H9 (cell line): ENCODE data around the gene TESK2. TPM values are rescaled to one million over a fixed set of nuclear protein-coding genes. Genes with fewer than 3 reads are reported as not detected.

Experiments used
- DNase-seq: peaks from one replicate; pipeline ENCODE4 v3.0.0-alpha.2; 2017
- H2AFZ ChIP-seq: one replicate; pipeline ENCODE4 v1.6.1; 2013; ENCODE audit warnings: mild to moderate bottlenecking, low read length, control low read depth, moderate library complexity
- H2AK5ac ChIP-seq: 2 replicates; pipeline ENCODE4 v1.6.1; 2013; ENCODE audit warnings: low read length, control low read depth, mixed read lengths; ENCODE audit not compliant: insufficient read length
- H2BK120ac ChIP-seq: one replicate; pipeline ENCODE4 v1.6.1; 2013; ENCODE audit warnings: low read depth, mild to moderate bottlenecking, low read length, control low read depth, inconsistent platforms; ENCODE audit not compliant: poor library complexity, severe bottlenecking
- H2BK12ac ChIP-seq: 2 replicates; pipeline ENCODE4 v1.6.1; 2013; ENCODE audit warnings: low read length, control low read depth, mixed read lengths, low read depth; ENCODE audit not compliant: insufficient read length
- H2BK15ac ChIP-seq: 2 replicates; pipeline ENCODE4 v1.6.1; 2013; ENCODE audit warnings: low read depth, low read length, control low read depth
- H2BK20ac ChIP-seq: one replicate; pipeline ENCODE4 v1.6.1; 2013; ENCODE audit warnings: low read depth, mild to moderate bottlenecking, low read length, control low read depth, inconsistent platforms; ENCODE audit not compliant: poor library complexity, severe bottlenecking
- H2BK5ac ChIP-seq: 2 replicates; pipeline ENCODE4 v1.6.1; 2013; ENCODE audit warnings: low read length, control low read depth, mixed read lengths; ENCODE audit not compliant: insufficient read length
- H3K14ac ChIP-seq: 2 replicates; pipeline ENCODE4 v1.6.1; 2013; ENCODE audit warnings: low read length, control low read depth; ENCODE audit not compliant: insufficient read depth
- H3K18ac ChIP-seq: 2 replicates; pipeline ENCODE4 v1.6.1; 2013; ENCODE audit warnings: low read depth, mild to moderate bottlenecking, mixed read lengths, low read length, control low read depth; ENCODE audit not compliant: insufficient read length
- H3K23ac ChIP-seq: 2 replicates; pipeline ENCODE4 v1.6.1; 2013; ENCODE audit warnings: low read length, control low read depth, mixed read lengths, low read depth; ENCODE audit not compliant: insufficient read length
- H3K23me2 ChIP-seq: 2 replicates; pipeline ENCODE4 v1.6.1; 2013; ENCODE audit warnings: low read depth, mild to moderate bottlenecking, mixed read lengths, low read length, control low read depth; ENCODE audit not compliant: insufficient read length, poor library complexity, severe bottlenecking
- H3K27ac ChIP-seq: 2 replicates; pipeline ENCODE4 v1.5.1; 2013; ENCODE audit warnings: low read length, control low read depth, mixed read lengths, low read depth; ENCODE audit not compliant: insufficient read length
- H3K27me3 ChIP-seq: 2 replicates; pipeline ENCODE4 v1.6.1; 2013; ENCODE audit warnings: low read length, control low read depth, inconsistent platforms; ENCODE audit not compliant: insufficient read depth
- H3K4ac ChIP-seq: 2 replicates; pipeline ENCODE4 v1.6.1; 2013; ENCODE audit warnings: low read depth, mild to moderate bottlenecking, control low read depth, inconsistent platforms, low read length, moderate library complexity
- H3K4me1 ChIP-seq: 2 replicates; pipeline ENCODE4 v1.6.1; 2013; ENCODE audit warnings: low read length, control low read depth, inconsistent platforms; ENCODE audit not compliant: insufficient read depth
- H3K4me2 ChIP-seq: 2 replicates; pipeline ENCODE4 v1.6.1; 2013; ENCODE audit warnings: low read length, control low read depth, mixed read lengths; ENCODE audit not compliant: insufficient read length, insufficient read depth
- H3K56ac ChIP-seq: 2 replicates; pipeline ENCODE4 v1.6.1; 2013; ENCODE audit warnings: low read depth, mild to moderate bottlenecking, mixed read lengths, low read length, control low read depth; ENCODE audit not compliant: insufficient read length
- H3K79me1 ChIP-seq: 2 replicates; pipeline ENCODE4 v1.6.1; 2013; ENCODE audit warnings: low read depth, mild to moderate bottlenecking, moderate library complexity, low read length, control low read depth, inconsistent platforms; ENCODE audit not compliant: insufficient read depth, poor library complexity, severe bottlenecking
- H3K79me2 ChIP-seq: 2 replicates; pipeline ENCODE4 v1.6.1; 2013; ENCODE audit warnings: low read length, control low read depth, inconsistent platforms; ENCODE audit not compliant: insufficient read depth
- H3K9ac ChIP-seq: 2 replicates; pipeline ENCODE4 v1.6.1; 2013; ENCODE audit warnings: low read length, control low read depth, mixed read lengths; ENCODE audit not compliant: insufficient read length; ENCODE audit errors: extremely low read depth
- H3K9me3 ChIP-seq: one replicate; pipeline ENCODE4 v1.6.1; 2013; ENCODE audit warnings: low read depth, low read length, inconsistent platforms; ENCODE audit not compliant: control insufficient read depth
- H3T11ph ChIP-seq: one replicate; pipeline ENCODE4 v1.6.1; 2013; ENCODE audit warnings: mild to moderate bottlenecking, low read length, control low read depth, inconsistent platforms
- H4K20me1 ChIP-seq: one replicate; pipeline ENCODE4 v1.6.1; 2013; ENCODE audit not compliant: control insufficient read depth, insufficient read length, insufficient read depth
- H4K5ac ChIP-seq: 2 replicates; pipeline ENCODE4 v1.6.1; 2013; ENCODE audit warnings: low read depth, mild to moderate bottlenecking, mixed read lengths, low read length, control low read depth; ENCODE audit not compliant: insufficient read length
- H4K8ac ChIP-seq: replicated peaks from 2 replicates; pipeline ENCODE4 v1.6.1; 2013; ENCODE audit warnings: low read length, control low read depth, mixed read lengths, low read depth; ENCODE audit not compliant: insufficient read length
- H4K91ac ChIP-seq: 2 replicates; pipeline ENCODE4 v1.6.1; 2013; ENCODE audit warnings: low read depth, mild to moderate bottlenecking, moderate library complexity, mixed read lengths, low read length, control low read depth; ENCODE audit not compliant: insufficient read length
- H3K27ac Mint-ChIP-seq, 3 experiments: 2 replicates in 2 of 3; 3 replicates in 1 of 3; pipeline ENCODE4 v1.8.0; 2020 to 2021; ENCODE audit warnings: mixed read lengths in 3 of 3, mild to moderate bottlenecking in 1 of 3, moderate library complexity in 1 of 3
- H3K27me3 Mint-ChIP-seq: 2 replicates; pipeline ENCODE4 v1.8.0; 2021; ENCODE audit warnings: low read depth, mild to moderate bottlenecking, moderate library complexity, mixed read lengths
- H3K36me3 Mint-ChIP-seq, 3 experiments: 2 replicates in 2 of 3; 3 replicates in 1 of 3; pipeline ENCODE4 v1.8.0; 2020 to 2021; ENCODE audit warnings: low read depth in 3 of 3, mixed read lengths in 3 of 3; ENCODE audit not compliant: insufficient read depth in 1 of 3
- H3K4me1 Mint-ChIP-seq, 2 experiments: 2 replicates each; pipeline ENCODE4 v1.8.0; 2020; ENCODE audit warnings: mixed read lengths in 2 of 2
- H3K4me3 Mint-ChIP-seq, 2 experiments: 2 replicates in 1 of 2; 3 replicates in 1 of 2; pipeline ENCODE4 v1.8.0; 2020 to 2021; ENCODE audit warnings: mild to moderate bottlenecking in 2 of 2, mixed read lengths in 2 of 2, moderate library complexity in 1 of 2
- H3K9me3 Mint-ChIP-seq, 2 experiments: 2 replicates in 1 of 2; 3 replicates in 1 of 2; pipeline ENCODE4 v1.8.0; 2020; ENCODE audit warnings: mild to moderate bottlenecking in 2 of 2, mixed read lengths in 2 of 2, moderate library complexity in 1 of 2
- WGBS: extraction: QIAGEN DNeasy Blood & Tissue Kit; methylation state at CpG from one replicate; pipeline ENCODE4 v1.1.7; 2013; ENCODE audit warnings: missing lambda C conversion rate, low lambda C conversion rate, mixed read lengths; ENCODE audit not compliant: insufficient read length; ENCODE audit errors: extremely low coverage; 5-methylcytosine and 5-hydroxymethylcytosine counted together
- total RNA-seq: library from RNA; stranded (reverse); gene quantifications from 2 replicates; pipeline ENCODE4 v1.2.1, GENCODE V29; 2021
- TF ChIP-seq, protein P1 (sequence below): fragments of 200-600 bp; sonication (generic); conservative IDR thresholded peaks from 3 replicates; pipeline ENCODE4 v1.8.0; 2021; ENCODE audit warnings: antibody characterized with exemption, mild to moderate bottlenecking

Gene TESK2
- total RNA-seq, 1 experiment from 2014 or later, result 7.2 TPM

DNA sequence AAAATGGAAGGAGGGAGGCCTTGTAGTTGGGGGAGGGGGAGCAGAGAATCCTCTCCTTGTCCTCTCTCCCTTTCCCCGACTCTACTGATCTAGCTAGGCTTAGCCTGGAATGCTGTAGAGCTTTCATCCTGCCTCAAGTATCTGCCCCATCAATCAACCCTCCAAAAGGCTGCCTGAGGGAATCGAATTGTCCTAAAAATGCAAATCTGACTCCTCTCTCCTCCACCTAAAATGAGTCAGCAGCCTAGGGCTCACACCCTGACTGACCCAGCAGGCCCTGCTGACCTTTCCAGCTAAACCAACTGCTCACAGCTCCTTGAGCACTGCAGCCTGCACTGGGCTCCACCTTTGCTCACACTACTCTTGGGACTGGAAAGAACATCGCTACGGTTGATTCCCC lies 161.5 kb downstream of the TESK2 start:
- Histone ChIP-seq H4K91ac (no peak overlapping the region), H2BK120ac (no peak overlapping the region), H3K27me3 (no peaks in the 10 kb centered on the region), H3K18ac (no peak overlapping the region), H2BK12ac (no peak overlapping the region), H3K79me2 (no peaks in the 10 kb centered on the region), H3K4me2 (no peak overlapping the region), H3K9me3 (no peaks in the 10 kb centered on the region), H3K23ac (no peak overlapping the region), H3K27ac (peak overlapping the region; percentile 32), H3K56ac (no peak overlapping the region), H2BK15ac (no peak overlapping the region), H2BK20ac (no peak overlapping the region), H4K8ac (no peak overlapping the region), H3K9ac (no peak overlapping the region), H3K23me2 (peaks cover 16% of the 10 kb centered on the region), H4K5ac (no peak overlapping the region), H3K79me1 (no peaks in the 10 kb centered on the region), H2BK5ac (no peak overlapping the region), H2AK5ac (no peak overlapping the region), H3K4ac (no peak overlapping the region), H3K4me1 (peaks cover 6% of the 10 kb centered on the region; the same call in 1 of the 2 replicates), H4K20me1 (no peaks in the 10 kb centered on the region), H3T11ph (no peak overlapping the region), H2AFZ (no peak overlapping the region), H3K14ac (peak overlapping the region; percentile 18; the same call in 1 of the 2 replicates)
- Mint-ChIP-seq H3K27ac (peak overlapping the region; percentile 75 to 97 (median 94); a peak in 6 of 7 replicates), H3K4me3 (peak overlapping the region; percentile 9 to 74; a peak in 3 of 5 replicates), H3K36me3 (peaks cover 32 to 56% (median 51%) of the 10 kb centered on the region in 3 experiments), H3K27me3 (no peaks in the 10 kb centered on the region), H3K9me3 (peaks cover 2 to 3% of the 10 kb centered on the region in 2 experiments; a peak in 3 of 5 replicates), H3K4me1 (peaks cover 33 to 40% of the 10 kb centered on the region in 2 experiments)
- DNase-seq, result peak; percentile 78
- WGBS, result no CpG with 5 or more reads among the region's 4 CpGs
- TF ChIP-seq, protein P1, sequence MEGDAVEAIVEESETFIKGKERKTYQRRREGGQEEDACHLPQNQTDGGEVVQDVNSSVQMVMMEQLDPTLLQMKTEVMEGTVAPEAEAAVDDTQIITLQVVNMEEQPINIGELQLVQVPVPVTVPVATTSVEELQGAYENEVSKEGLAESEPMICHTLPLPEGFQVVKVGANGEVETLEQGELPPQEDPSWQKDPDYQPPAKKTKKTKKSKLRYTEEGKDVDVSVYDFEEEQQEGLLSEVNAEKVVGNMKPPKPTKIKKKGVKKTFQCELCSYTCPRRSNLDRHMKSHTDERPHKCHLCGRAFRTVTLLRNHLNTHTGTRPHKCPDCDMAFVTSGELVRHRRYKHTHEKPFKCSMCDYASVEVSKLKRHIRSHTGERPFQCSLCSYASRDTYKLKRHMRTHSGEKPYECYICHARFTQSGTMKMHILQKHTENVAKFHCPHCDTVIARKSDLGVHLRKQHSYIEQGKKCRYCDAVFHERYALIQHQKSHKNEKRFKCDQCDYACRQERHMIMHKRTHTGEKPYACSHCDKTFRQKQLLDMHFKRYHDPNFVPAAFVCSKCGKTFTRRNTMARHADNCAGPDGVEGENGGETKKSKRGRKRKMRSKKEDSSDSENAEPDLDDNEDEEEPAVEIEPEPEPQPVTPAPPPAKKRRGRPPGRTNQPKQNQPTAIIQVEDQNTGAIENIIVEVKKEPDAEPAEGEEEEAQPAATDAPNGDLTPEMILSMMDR, result no peak
